Ovary (tissue), 9 donors: ENCODE results near the gene HDAC5. TPM values are rescaled to one million over a fixed set of nuclear protein-coding genes. Genes with fewer than 3 reads are reported as not detected.
"Not testable (repeated sequence)": the region's sequence is repeated elsewhere in the genome, so short reads cannot be mapped to it uniquely, and the experiment has no call there.

Experiments used
- DNase-seq, 5 donors: peaks; one replicate each; pipeline ENCODE4 v3.0.0-alpha.2; 2019 to 2020
- H3K27ac ChIP-seq, 2 donors: fragments of 200-600 bp; one replicate each; pipeline versions ENCODE4 v1.5.1 to v1.8.0; 2019 to 2022
- H3K27me3 ChIP-seq: fragments of 200-600 bp; one replicate; pipeline ENCODE4 v1.8.0; 2022
- H3K36me3 ChIP-seq: fragments of 200-600 bp; sonication (generic); one replicate; pipeline ENCODE4 v1.5.1; 2019
- H3K4me1 ChIP-seq: one replicate; pipeline ENCODE4 v1.8.1; 2013; ENCODE audit warnings: mild to moderate bottlenecking, moderate library complexity; ENCODE audit not compliant: insufficient read depth
- H3K4me3 ChIP-seq: fragments of 200-600 bp; sonication (generic); one replicate; pipeline ENCODE4 v1.5.1; 2017
- H3K9me3 ChIP-seq, 2 donors: fragments of 200-600 bp in 1 of 2; sonication (generic) in 1 of 2; one replicate each; pipeline versions ENCODE4 v1.5.1 to v1.8.1; 2013 to 2019; ENCODE audit warnings: mild to moderate bottlenecking in 1 of 2, moderate library complexity in 1 of 2
- EP300 ChIP-seq: sonication (generic); formaldehyde crosslinking; IDR thresholded peaks from one replicate; pipeline ENCODE4 v1.6.1; 2017; ENCODE audit warnings: antibody characterized with exemption
- POLR2A ChIP-seq: fragments of 450-650 bp; IDR thresholded peaks from one replicate; pipeline ENCODE4 v1.6.1; 2017; ENCODE audit warnings: antibody characterized with exemption, mild to moderate bottlenecking, moderate library complexity
- WGBS, 3 donors: extraction: QIAGEN DNeasy Blood & Tissue Kit in 1 of 3; methylation state at CpG; one replicate each; pipeline versions ENCODE4 v1.1.5 to v1.1.7; 2013 to 2017; 5-methylcytosine and 5-hydroxymethylcytosine counted together
- intact Hi-C, 4 donors: fragments of 100-400 bp; cut with DNase I; formaldehyde crosslinking; loops; one replicate each; pipeline versions ENCODE4 v1.11.0 to v1.15.1; 2022 to 2023
- polyA plus RNA-seq, 2 donors: library from polyadenylated mRNA; stranded (reverse); fragments of 200-250 nt in 1 of 2; fragments of 350-450 nt in 1 of 2; fragmentation: Illumina TruSeq in 1 of 2; extraction: RNeasy Lipid Tissue Mini Kit (QIAGEN cat#74804) in 1 of 2; gene quantifications; one replicate each; pipeline ENCODE4 v1.2.3, GENCODE V29; 2013 to 2014
- total RNA-seq, 7 donors: library from RNA; depleted of rRNA in 2 of 7; stranded (reverse); fragments of >200 nt in 2 of 7; fragmentation: NEBNext Ultra II Directional in 3 of 7; extraction: Animal tissue kit (Norgen Biotek cat#: 25700) in 3 of 7; gene quantifications; one replicate each; pipeline versions ENCODE4 v1.1.0 to v1.2.4, GENCODE V29; 2016 to 2023
- TF ChIP-seq, protein P1 (sequence below), 3 donors: fragments of 450-650 bp in 2 of 3; fragments of 200-600 bp in 1 of 3; IDR thresholded peaks; one replicate each; pipeline versions ENCODE4 v1.5.1 to v1.8.0; 2016 to 2022; ENCODE audit warnings: antibody characterized with exemption in 3 of 3, mild to moderate bottlenecking in 1 of 3
- donor health status: DM: no; HTN: no; CAD: no; lungs with moderate emphysema.
- donor health status: DM: no; HTN: no; CAD: no.
- donor health status: Bipolar disorder and iron deficiency.
- donor health status: DM: yes; HTN: yes; CAD: no.
- donor health status: DM: no; HTN: no; CAD: no.
- donor health status: DM: yes; HTN: yes; CAD: no.

HDAC5 gene
- total and polyA plus RNA-seq, 9 donors = 11.4 to 97.6 (median 67.2) TPM

DNA sequence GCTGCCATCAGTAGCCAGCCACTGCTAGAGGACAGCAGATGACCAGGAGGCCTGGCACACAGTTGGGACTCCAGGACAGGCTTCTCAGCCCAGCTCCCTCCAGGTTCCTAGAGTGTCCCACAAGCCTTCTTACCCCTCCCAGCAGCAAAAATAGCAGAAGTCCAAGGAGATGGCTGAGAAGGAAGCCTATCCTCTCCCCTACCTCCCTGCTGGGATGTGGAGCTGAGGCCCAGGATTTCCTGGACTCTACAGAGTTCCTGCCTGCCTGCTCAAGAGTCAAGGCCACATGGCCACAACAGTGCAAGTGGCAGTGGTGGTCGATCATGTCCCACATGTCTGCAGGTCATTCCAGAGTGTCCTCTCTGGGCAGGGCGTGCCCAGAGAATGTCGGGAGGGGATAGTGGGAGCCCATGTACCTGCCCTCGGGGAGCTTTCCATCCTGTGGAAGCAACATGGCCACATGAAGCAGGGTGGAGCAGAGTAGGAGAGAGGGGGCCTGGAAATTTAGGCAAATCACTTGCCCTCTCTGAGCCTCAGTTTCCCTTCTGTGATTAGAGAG, 10.6 kb upstream of the HDAC5 start:
- WGBS, 3 donors = 65 to 73% (median 68%) methylated on average over 4 of the region's 4 CpGs

DNA sequence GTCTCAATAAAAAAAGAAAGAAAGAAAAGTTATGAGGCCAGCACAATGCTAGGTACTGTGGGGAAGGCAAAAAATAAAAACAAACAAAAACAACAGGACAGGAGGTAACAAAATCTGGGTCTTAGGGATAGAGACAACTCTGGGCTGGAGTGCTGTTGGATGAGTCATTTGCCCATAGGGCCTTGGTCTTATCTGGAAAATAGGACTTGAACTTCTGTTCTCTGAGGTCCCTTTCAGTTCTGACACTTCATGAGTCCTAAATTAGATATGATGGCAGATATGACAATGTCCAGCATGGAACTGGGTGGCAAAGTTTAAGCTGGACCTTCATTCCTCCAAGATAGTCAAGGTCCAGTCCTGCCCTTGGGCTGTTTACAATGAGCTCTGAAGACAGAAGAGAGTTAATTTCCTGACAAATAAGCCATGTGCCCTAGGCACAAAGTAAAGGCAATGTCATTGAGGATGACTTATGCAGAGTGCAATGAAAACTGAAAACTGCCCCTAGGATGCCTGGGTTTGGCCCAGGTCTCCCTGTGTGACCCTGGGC, 8.9 kb upstream of the HDAC5 start:
- no peak for DNase-seq
- no peaks in the 10 kb centered on the region for H3K27me3 ChIP-seq

More for the DNA sequence above, 10.6 kb upstream of the HDAC5 start:
- Histone ChIP-seq H3K27ac (no peak overlapping the region), H3K9me3 (no peaks in the 10 kb centered on the region), H3K27me3 (no peaks in the 10 kb centered on the region), H3K36me3 (no peaks in the 10 kb centered on the region), H3K4me3 (no peak overlapping the region), H3K4me1 (no peaks in the 10 kb centered on the region)
- intact Hi-C loops = no loop called here
- no peak for DNase-seq
- TF ChIP-seq, protein P1, sequence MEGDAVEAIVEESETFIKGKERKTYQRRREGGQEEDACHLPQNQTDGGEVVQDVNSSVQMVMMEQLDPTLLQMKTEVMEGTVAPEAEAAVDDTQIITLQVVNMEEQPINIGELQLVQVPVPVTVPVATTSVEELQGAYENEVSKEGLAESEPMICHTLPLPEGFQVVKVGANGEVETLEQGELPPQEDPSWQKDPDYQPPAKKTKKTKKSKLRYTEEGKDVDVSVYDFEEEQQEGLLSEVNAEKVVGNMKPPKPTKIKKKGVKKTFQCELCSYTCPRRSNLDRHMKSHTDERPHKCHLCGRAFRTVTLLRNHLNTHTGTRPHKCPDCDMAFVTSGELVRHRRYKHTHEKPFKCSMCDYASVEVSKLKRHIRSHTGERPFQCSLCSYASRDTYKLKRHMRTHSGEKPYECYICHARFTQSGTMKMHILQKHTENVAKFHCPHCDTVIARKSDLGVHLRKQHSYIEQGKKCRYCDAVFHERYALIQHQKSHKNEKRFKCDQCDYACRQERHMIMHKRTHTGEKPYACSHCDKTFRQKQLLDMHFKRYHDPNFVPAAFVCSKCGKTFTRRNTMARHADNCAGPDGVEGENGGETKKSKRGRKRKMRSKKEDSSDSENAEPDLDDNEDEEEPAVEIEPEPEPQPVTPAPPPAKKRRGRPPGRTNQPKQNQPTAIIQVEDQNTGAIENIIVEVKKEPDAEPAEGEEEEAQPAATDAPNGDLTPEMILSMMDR (IDR thresholded peaks at IDR 0.05) = no peak
- TF ChIP-seq POLR2A (no peak), EP300 (no peak)

DNA sequence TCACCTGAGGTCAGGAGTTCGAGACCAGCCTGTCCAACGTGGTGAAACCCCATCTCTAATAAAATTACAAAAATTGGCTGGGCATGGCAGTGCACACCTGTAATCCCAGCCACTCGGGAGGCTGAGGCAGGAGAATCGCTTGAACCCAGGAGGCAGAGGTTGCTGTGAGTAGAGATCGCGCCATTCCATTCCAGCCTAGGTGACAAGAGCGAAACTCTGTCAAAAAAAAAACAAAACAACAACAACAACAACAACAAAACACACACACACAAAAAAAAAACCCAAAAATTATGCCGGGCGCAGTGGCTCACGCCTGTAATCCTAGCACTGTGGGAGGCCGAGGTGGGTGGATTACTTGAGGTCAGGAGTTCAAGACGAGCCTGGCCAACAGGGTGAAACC, 7.9 kb upstream of the HDAC5 start:
- WGBS, 3 donors = 90 to 92% (median 91%) methylated on average over 12 of the region's 12 CpGs
- intact Hi-C loops, DNase-seq, H3K27ac ChIP-seq, H3K4me3 ChIP-seq, H3K36me3 ChIP-seq, H3K27me3 ChIP-seq, H3K4me1 ChIP-seq, H3K9me3 ChIP-seq: not testable (repeated sequence)

More for the DNA sequence above, 8.9 kb upstream of the HDAC5 start:
- intact Hi-C loops = no loop called here
- Histone ChIP-seq H3K4me3 (no peak overlapping the region), H3K4me1 (no peaks in the 10 kb centered on the region), H3K36me3 (no peaks in the 10 kb centered on the region), H3K9me3 (no peaks in the 10 kb centered on the region), H3K27ac (no peak overlapping the region)
- TF ChIP-seq POLR2A (no peak), EP300 (no peak)
- TF ChIP-seq, protein P1 (IDR thresholded peaks at IDR 0.05) = no peak

DNA sequence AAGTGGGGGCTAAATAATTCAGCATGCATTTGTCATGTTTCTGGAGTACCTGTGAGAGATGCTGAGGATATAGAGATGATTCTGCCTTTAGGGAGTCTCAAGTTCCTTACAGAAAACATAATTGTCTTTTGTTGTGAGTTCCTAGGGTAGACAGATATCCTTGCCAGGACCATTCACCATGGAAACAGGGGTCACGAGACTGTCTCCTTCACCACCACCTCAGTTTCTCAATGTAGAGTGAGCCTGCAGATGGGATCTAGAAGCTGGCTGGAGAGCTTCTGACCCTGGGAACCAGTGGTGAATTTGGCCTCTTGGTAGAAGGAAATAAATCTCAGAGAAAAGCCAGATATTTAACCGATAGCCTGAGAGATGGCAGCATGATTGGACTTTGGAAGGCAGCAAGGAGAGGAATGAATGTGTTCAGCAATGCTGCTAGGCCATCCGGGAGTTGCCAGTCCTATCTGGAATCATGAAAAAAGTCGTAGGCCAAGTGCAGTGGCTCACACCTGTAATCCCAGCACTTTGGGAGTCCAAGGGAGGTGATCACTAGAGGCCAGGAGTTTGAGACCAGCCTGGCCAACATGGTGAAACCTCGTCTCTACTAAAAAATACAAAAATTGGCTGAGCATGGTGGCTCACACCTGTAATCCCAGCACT, 7.4 kb upstream of the HDAC5 start:
- H3K4me3 ChIP-seq = no peak overlapping the region
- no peaks in the 10 kb centered on the region for H3K27me3 ChIP-seq
- intact Hi-C loops = no loop called here
- DNase-seq = no peak
- WGBS, 3 donors = 75 to 83% (median 78%) methylated on average over 5 of the region's 5 CpGs
- no peak overlapping the region for H3K27ac ChIP-seq
- H3K9me3 ChIP-seq = no peaks in the 10 kb centered on the region
- no peaks in the 10 kb centered on the region for H3K4me1 ChIP-seq
- TF ChIP-seq EP300 (no peak), POLR2A (no peak)
- TF ChIP-seq, protein P1 (IDR thresholded peaks at IDR 0.05) = no peak
- H3K36me3 ChIP-seq = no peaks in the 10 kb centered on the region

GRCh38 chr17:44128383-44128782, 4.9 kb upstream of the HDAC5 start:
- H3K27me3 ChIP-seq = no peaks in the 10 kb centered on the region
- no peak overlapping the region for H3K4me3 ChIP-seq
- no peak for DNase-seq
- 84 to 88% (median 88%) methylated on average over 7 of the region's 7 CpGs for WGBS, 3 donors
- TF ChIP-seq EP300 (no peak), POLR2A (no peak)
- TF ChIP-seq, protein P1 (IDR thresholded peaks at IDR 0.05) = no peak
- H3K9me3 ChIP-seq = no peaks in the 10 kb centered on the region
- H3K36me3 ChIP-seq = no peaks in the 10 kb centered on the region
- H3K27ac ChIP-seq = no peak overlapping the region
- H3K4me1 ChIP-seq = no peaks in the 10 kb centered on the region
- intact Hi-C loops = no loop called here
